Upper lobe of right lung (tissue), 1 donor: ENCODE data around the gene RBBP4. TPM values are rescaled to one million over a fixed set of nuclear protein-coding genes. Genes with fewer than 3 reads are reported as not detected.
"Not testable (repeated sequence)": the region's sequence is repeated elsewhere in the genome, so short reads cannot be mapped to it uniquely, and the experiment has no call there.

Experiments used
- ATAC-seq: fragments of 200-7000 bp; cut with Tn5 transposase; one replicate; pipeline ENCODE4 v1.9.1; 2020; ENCODE audit warnings: mild to moderate bottlenecking, moderate library complexity
- DNase-seq: peaks from one replicate; pipeline ENCODE4 v3.0.0-alpha.2; 2020
- H3K27ac ChIP-seq: fragments of 200-600 bp; one replicate; pipeline ENCODE4 v1.8.0; 2022
- H3K27me3 ChIP-seq: fragments of 200-600 bp; one replicate; pipeline ENCODE4 v1.8.0; 2022; ENCODE audit warnings: mild to moderate bottlenecking
- H3K36me3 ChIP-seq: fragments of 200-600 bp; one replicate; pipeline ENCODE4 v1.8.0; 2022
- H3K4me1 ChIP-seq: fragments of 200-600 bp; one replicate; pipeline ENCODE4 v1.8.0; 2022
- H3K4me3 ChIP-seq: fragments of 200-600 bp; one replicate; pipeline ENCODE4 v1.8.0; 2022; ENCODE audit warnings: mild to moderate bottlenecking
- H3K9me3 ChIP-seq: fragments of 200-600 bp; one replicate; pipeline ENCODE4 v1.8.0; 2022
- CTCF ChIP-seq: fragments of 200-600 bp; IDR thresholded peaks from one replicate; pipeline ENCODE4 v1.8.0; 2022; ENCODE audit warnings: antibody characterized with exemption
- intact Hi-C: fragments of 100-400 bp; cut with DNase I; formaldehyde crosslinking; loops from one replicate; pipeline ENCODE4 v1.11.0; 2022
- total RNA-seq: library from RNA; stranded (reverse); fragmentation: NEBNext Ultra II Directional; extraction: Animal tissue kit (Norgen Biotek cat#: 25700); gene quantifications from one replicate; pipeline ENCODE4 v1.2.1, GENCODE V29; 2021
- donor health status: DM: no; HTN: yes; CAD: no; lungs with severe emphysema.

Gene RBBP4
- total RNA-seq, 1 donor from 2014 or later = 156 TPM

- no peak overlapping the region for H3K4me3 ChIP-seq
- no peaks in the 10 kb centered on the region for H3K36me3 ChIP-seq
- no peak for ATAC-seq
- peak overlapping the region; percentile 55 for H3K27ac ChIP-seq
- TF ChIP-seq CTCF = no peak
- no peak for DNase-seq
- no peaks in the 10 kb centered on the region for H3K27me3 ChIP-seq
- H3K4me1 ChIP-seq = peaks cover 22% of the 10 kb centered on the region
- intact Hi-C loops = no loop called here
- no peaks in the 10 kb centered on the region for H3K9me3 ChIP-seq
These were observed 42.6 kb downstream of the RBBP4 start for GRCh38 chr1:32693455-32694174.

- no peak for TF ChIP-seq CTCF
- DNase-seq = peak; percentile 81
- Histone ChIP-seq H3K27me3 (no peaks in the 10 kb centered on the region), H3K4me3 (no peak overlapping the region), H3K36me3 (no peaks in the 10 kb centered on the region), H3K9me3 (no peaks in the 10 kb centered on the region), H3K4me1 (peaks cover 22% of the 10 kb centered on the region), H3K27ac (peak overlapping the region; percentile 26)
- intact Hi-C loops = no loop called here
- ATAC-seq = peak; percentile 87
These were observed 44.3 kb downstream of the RBBP4 start for GRCh38 chr1:32695098-32695904.

- intact Hi-C loops = no loop called here
- Histone ChIP-seq H3K27ac (peak overlapping the region; percentile 26), H3K27me3 (no peaks in the 10 kb centered on the region), H3K36me3 (no peaks in the 10 kb centered on the region), H3K9me3 (no peaks in the 10 kb centered on the region), H3K4me3 (no peak overlapping the region), H3K4me1 (peaks cover 22% of the 10 kb centered on the region)
- TF ChIP-seq CTCF = no peak
- DNase-seq (peak; percentile 15), ATAC-seq (no peak)
These were observed 45.0 kb downstream of the RBBP4 start for GRCh38 chr1:32696041-32696440.

GRCh38 chr1:32696996-32697395, 46.0 kb downstream of the RBBP4 start:
- ATAC-seq = not testable (repeated sequence)
- peaks cover 22% of the 10 kb centered on the region for H3K4me1 ChIP-seq

GRCh38 chr1:32701421-32701911, 50.5 kb downstream of the RBBP4 start:
- no peaks in the 10 kb centered on the region for H3K36me3 ChIP-seq
- intact Hi-C loops = no loop called here
- H3K4me1 ChIP-seq = peaks cover 6% of the 10 kb centered on the region
- TF ChIP-seq CTCF = no peak
- H3K27ac ChIP-seq = peak overlapping the region; percentile 68
- H3K27me3 ChIP-seq = no peaks in the 10 kb centered on the region
- DNase-seq (peak; percentile 64), ATAC-seq (peak; percentile 59)
- no peaks in the 10 kb centered on the region for H3K9me3 ChIP-seq
- H3K4me3 ChIP-seq = peak overlapping the region; percentile 72

More at GRCh38 chr1:32696996-32697395, 46.0 kb downstream of the RBBP4 start:
- H3K9me3 ChIP-seq, H3K36me3 ChIP-seq, intact Hi-C loops, DNase-seq, H3K4me3 ChIP-seq, H3K27me3 ChIP-seq, H3K27ac ChIP-seq: not testable (repeated sequence)
